NCI-H2196 (cell line): ENCODE results near the gene OR8B12.
"Not testable (repeated sequence)": the region's sequence is repeated elsewhere in the genome, so short reads cannot be mapped to it uniquely, and the experiment has no call there.

ENCODE experiments used
- DNase-seq: peaks from one replicate; lab custom pipeline; 2025; ENCODE audit not compliant: unreplicated experiment; lab: John Stamatoyannopoulos, UW

The OR8B12 gene

GRCh38 chr11:124533626-124534025 is 9.8 kb downstream of the OR8B12 start:
- no peak for DNase-seq

- DNase-seq, result no peak
These were observed 23.0 kb downstream of the OR8B12 start for GRCh38 chr11:124520550-124520854.

GRCh38 chr11:124519850-124520549 is 23.5 kb downstream of the OR8B12 start:
- DNase-seq, result no peak

- DNase-seq, result no peak
These were observed 24.4 kb downstream of the OR8B12 start for GRCh38 chr11:124518989-124519451.

- no peak for DNase-seq
These were observed 26.1 kb downstream of the OR8B12 start for GRCh38 chr11:124517314-124517713.

- not testable (repeated sequence) for DNase-seq
These were observed 28.8 kb downstream of the OR8B12 start for GRCh38 chr11:124514675-124515074.

- DNase-seq, result no peak
These were observed 29.3 kb downstream of the OR8B12 start for GRCh38 chr11:124514131-124514530.

GRCh38 chr11:124511745-124512144 is 31.7 kb downstream of the OR8B12 start:
- DNase-seq, result no peak

- no peak for DNase-seq
These were observed 33.2 kb downstream of the OR8B12 start for GRCh38 chr11:124510279-124510678.

- no peak for DNase-seq
These were observed 43.7 kb downstream of the OR8B12 start for GRCh38 chr11:124499711-124500110.

GRCh38 chr11:124493016-124493655 is 50.3 kb downstream of the OR8B12 start:
- DNase-seq, result no peak
